NB4 (cell line): ENCODE results near the gene THEMIS.

Experiments used
- MAX ChIP-seq: IDR thresholded peaks from 2 replicates; pipeline ENCODE4 v1.6.1; 2011; ENCODE audit warnings: low read depth, low read length
- POLR2A ChIP-seq: IDR thresholded peaks from 2 replicates; pipeline ENCODE4 v1.6.1; 2011; ENCODE audit warnings: mild to moderate bottlenecking; ENCODE audit not compliant: insufficient read length; ENCODE audit errors: extremely low read depth
- TF ChIP-seq, protein P1 (sequence below): IDR thresholded peaks from one replicate; pipeline ENCODE4 v1.5.1; 2012; ENCODE audit warnings: low read depth, low read length

DNA sequence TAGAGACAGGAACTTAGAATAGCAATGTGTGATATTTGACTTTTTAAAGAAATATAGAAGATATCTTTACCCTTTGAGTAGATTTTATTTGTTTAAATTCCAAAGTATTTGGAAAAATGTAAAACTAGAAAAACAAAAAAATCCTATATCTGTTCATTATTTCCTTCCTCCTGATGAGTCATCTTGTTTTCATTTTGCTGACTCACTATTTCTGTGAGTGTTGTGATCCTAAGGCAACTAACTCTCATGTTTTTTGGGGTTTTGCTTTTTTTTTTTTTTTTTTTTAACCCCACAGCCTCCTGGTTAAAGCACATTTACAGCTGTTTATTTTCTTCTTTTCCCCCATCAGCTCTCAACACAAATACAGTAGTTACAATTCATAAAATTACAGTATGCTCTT, 37.8 kb upstream of the THEMIS start:
- TF ChIP-seq, protein P1, sequence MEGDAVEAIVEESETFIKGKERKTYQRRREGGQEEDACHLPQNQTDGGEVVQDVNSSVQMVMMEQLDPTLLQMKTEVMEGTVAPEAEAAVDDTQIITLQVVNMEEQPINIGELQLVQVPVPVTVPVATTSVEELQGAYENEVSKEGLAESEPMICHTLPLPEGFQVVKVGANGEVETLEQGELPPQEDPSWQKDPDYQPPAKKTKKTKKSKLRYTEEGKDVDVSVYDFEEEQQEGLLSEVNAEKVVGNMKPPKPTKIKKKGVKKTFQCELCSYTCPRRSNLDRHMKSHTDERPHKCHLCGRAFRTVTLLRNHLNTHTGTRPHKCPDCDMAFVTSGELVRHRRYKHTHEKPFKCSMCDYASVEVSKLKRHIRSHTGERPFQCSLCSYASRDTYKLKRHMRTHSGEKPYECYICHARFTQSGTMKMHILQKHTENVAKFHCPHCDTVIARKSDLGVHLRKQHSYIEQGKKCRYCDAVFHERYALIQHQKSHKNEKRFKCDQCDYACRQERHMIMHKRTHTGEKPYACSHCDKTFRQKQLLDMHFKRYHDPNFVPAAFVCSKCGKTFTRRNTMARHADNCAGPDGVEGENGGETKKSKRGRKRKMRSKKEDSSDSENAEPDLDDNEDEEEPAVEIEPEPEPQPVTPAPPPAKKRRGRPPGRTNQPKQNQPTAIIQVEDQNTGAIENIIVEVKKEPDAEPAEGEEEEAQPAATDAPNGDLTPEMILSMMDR = no peak
- no peak for TF ChIP-seq MAX
- no peak for TF ChIP-seq POLR2A
